ENCODE data around the gene PCGF3.
"Not testable (repeated sequence)": the region's sequence is repeated elsewhere in the genome, so short reads cannot be mapped to it uniquely, and the experiment has no call there.

The PCGF3 gene

GRCh38 chr4:668219-668618 lies 37.4 kb upstream of the PCGF3 start:
- DNase-seq (ENCODE audit: low spot score) = not testable (repeated sequence)

DNA sequence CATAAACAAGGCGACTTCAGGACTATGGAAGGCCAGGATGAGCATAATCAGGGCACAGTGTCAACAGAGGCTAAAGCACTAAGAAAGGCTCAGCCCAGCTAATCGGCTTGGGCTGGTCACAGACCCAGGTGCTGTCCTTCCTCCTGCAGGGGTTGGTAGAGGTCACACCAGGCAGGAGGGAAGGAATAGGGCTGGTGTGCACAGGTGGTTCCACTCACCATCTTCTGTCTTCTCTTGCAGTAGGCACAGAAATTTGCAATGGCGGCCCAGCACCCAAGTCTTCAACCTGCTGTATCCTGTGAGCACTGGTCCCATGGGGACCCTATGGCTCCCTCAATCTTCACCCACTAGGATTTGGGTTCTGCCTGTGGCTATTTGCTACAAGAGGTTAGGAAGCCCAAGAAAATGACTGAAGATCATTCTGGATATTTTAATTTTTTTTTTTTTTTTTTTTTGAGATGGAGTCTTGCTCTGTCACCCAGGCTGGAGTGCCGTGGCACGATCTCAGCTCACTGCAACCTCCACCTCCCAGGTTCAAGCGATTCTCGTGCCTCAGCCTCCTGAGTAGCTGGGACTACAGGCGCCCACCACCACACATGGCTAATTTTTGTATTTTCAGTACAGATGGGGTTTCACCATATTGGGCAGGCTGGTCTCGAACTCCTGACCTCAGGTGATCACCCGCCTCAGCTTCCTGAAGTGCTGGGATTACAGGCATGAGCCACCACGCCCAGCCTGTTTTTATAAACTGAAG lies 35.6 kb upstream of the PCGF3 start:
- DNase-seq (ENCODE audit: low spot score) = not testable (repeated sequence)

DNA sequence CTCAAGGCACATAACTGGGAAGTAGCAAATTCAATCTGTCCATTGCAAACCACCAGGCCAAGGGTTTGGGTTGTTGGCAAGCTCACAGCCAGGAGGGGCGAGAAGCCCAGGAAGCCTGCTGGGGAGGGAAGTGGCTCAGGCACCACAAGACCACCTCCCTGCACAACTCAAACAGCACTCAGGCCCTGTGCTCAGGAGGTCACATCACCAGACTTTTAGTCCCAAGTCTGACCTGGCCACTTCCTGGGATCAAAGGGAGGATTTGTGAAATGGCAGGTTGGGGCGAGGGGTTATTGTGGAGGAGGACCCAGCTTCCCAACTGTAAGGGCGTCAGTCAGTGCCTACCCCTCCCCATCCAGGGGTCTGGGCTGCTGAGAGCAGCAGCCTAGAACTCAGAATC lies 33.9 kb upstream of the PCGF3 start:
- DNase-seq (ENCODE audit: low spot score) = no peak

- no peak for DNase-seq (ENCODE audit: low spot score)
These were observed 32.1 kb upstream of the PCGF3 start for GRCh38 chr4:673349-674091.

- peak; percentile 97 for DNase-seq (ENCODE audit: low spot score)
These were observed 31.2 kb upstream of the PCGF3 start, which contains the start of the genes ATP5ME and MYL5 for GRCh38 chr4:674172-675035. ATP5ME (minus strand) TSS chr4:674276; CDS start chr4:674247, 29 bp downstream. MYL5 (plus strand) TSS chr4:674542; CDS start chr4:678027, 3,485 bp downstream.

- DNase-seq (ENCODE audit: low spot score) = no peak
These were observed 30.4 kb upstream of the PCGF3 start for GRCh38 chr4:675036-675882.

- no peak for DNase-seq (ENCODE audit: low spot score)
These were observed 29.4 kb upstream of the PCGF3 start for GRCh38 chr4:675980-676870.

GRCh38 chr4:676871-677235 lies 28.8 kb upstream of the PCGF3 start:
- DNase-seq (ENCODE audit: low spot score) = no peak

GRCh38 chr4:677431-678293 lies 28.0 kb upstream of the PCGF3 start:
- peak; percentile 24 for DNase-seq (ENCODE audit: low spot score)

DNA sequence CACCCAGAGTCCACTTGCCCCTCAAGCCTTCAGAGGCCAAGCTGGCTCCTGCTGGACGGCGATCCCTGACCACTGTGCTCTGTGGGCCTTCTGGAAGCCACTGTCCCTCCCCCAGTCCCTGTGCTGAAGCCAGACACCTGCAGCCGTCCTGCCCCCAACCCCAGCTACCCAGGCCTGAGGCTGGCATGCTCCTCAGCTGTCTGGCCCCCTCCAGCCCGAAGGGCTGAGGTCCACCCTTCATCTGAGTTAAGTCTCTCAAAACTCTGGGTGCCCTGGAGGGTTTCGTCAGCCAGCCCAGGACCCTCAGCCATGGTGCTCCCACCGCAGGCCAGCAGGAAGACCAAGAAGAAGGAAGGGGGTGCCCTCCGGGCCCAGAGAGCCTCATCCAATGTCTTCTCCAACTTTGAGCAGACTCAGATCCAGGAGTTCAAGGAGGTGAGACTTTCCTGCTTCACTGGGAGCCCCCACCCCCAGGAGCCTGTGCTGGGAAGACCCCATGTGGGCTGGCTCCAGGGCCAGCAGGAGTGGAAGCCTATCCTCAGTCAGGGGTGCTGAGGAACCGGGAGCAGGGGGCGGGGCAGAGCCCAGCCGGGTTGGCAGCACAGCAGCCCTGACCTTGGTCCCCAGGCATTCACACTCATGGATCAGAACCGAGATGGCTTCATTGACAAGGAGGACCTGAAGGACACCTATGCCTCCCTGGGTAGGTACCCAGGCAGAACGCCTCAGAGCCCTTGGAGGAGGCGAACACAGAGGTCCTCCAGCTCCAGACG lies 27.1 kb upstream of the PCGF3 start:
- no peak for DNase-seq (ENCODE audit: low spot score)

DNA sequence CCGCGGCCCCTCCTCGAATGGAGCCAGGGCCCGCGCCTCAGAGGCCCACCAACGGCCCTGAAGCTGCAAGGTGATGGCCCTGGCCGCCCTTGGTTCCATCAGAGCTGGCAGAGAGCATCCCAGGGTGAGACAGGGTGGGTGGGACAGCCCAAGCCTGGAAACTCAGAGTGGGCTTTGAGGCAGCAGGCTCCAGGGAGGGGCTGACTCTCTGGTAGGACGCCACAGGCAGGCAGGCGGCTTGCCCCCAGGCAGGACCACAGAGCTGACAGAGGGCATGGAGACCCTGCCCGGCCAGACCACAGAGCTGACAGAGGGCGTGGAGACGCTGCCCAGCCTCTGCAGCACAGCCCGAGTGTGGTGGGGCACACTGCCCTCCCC lies 26.5 kb upstream of the PCGF3 start:
- DNase-seq (ENCODE audit: low spot score) = no peak

- no peak for DNase-seq (ENCODE audit: low spot score)
These were observed 26.0 kb upstream of the PCGF3 start for GRCh38 chr4:679629-680028.

DNA sequence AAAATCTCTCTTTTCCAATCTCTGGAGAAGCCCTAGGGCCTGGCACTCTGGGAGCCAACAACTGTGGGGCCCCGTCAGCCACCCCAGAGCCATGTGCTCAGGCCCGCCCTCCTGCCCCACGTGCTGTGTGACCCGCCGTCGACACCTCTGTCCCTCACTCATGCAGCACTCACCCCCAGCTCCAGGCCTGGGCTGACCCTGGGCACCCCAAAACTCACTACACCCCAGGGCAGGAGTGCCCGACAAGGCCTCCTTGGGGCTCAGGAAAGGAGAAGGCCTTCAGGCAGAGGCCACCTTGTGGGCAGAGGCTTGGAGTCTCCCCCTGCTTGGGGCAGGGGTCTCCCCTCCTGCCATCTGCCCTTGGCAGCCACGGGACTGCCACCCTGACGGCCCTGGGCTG lies 25.5 kb upstream of the PCGF3 start:
- no peak for DNase-seq (ENCODE audit: low spot score)

GRCh38 chr4:680551-680927 lies 25.1 kb upstream of the PCGF3 start:
- no peak for DNase-seq (ENCODE audit: low spot score)

DNA sequence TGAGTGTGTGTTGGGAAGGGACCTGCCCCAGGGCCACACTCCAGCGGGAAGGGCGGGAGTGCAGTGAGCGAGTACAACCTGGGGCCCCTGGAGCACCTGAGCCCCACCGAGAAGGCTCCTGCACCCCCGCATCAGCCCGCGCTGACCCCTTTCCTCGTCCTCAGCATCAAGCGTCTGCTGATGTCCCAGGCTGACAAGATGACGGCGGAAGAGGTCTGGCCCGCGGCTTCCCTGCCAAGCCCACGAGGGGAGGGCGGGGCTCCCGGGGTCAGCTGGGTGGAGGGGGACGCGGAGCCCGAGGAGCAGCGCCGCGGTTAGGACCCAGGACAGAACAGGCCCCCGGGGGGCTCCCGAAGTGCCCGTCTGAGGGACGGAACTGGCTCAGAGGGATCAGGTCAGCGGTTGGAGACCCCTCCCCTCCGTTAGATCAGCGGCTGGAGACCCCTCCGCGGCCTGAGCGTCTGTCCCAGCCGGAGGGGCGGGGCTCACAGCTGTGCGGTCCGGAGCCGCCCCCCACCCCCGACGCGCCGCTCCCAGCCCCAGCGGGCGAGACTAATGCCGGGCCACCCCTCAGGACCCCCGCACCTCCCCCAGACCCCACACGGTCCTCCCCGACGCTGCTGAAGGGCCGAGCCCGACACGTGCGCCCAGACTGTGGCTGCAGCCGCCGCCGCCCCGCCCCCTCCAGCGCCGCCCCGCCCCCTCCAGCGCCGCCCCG lies 24.5 kb upstream of the PCGF3 start:
- DNase-seq (ENCODE audit: low spot score) = peak; percentile 53

DNA sequence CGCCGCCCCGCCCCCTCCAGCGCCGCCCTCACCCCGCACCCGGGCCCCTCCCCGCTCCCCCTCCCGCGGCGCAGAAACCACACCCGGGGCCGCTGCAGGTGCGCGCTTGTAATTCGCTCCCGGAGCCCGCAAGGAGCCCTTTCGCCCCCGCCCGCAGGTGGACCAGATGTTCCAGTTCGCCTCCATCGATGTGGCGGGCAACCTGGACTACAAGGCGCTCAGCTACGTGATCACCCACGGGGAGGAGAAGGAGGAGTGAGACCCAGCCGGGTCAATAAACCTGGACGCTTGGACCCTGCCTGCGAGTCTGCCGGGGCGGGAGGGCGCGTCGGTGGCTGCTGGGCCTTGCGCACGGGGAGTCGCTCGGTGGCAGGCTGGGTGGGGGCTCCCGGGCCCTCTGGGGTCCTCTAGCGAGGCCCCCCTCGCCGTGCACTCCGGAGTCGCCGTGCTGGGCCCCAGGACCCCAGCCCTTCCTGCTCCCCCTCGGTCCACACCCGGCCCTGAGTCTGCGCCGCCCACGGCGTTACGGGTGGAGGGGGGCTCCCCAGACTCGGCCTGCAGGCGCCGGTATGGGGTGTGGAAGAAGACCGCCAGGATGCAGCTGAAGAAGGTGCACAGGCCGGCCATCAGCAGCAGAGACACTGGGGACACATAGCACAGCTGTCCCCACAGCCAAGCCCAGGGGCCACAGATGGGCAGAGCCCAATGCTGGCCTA lies 23.7 kb upstream of the PCGF3 start:
- peak; percentile 51 for DNase-seq (ENCODE audit: low spot score)

GRCh38 chr4:682490-683172 lies 23.0 kb upstream of the PCGF3 start:
- DNase-seq (ENCODE audit: low spot score) = no peak

Measured in CD4-positive, alpha-beta T cell treated with Interleukin-15 for 4 hours (primary cell).